GM12865 (cell line): ENCODE data around the gene HINFP.

ENCODE experiments used
- DNase-seq: peaks from one replicate; pipeline ENCODE4 v3.0.0; 2010; ENCODE audit warnings: low read depth
- H3K4me3 ChIP-seq: 2 replicates; pipeline ENCODE4 v1.5.1; 2011; ENCODE audit warnings: mild to moderate bottlenecking, low read depth, low read length, control low read depth
- CTCF ChIP-seq: IDR thresholded peaks from 2 replicates; pipeline ENCODE4 v1.5.1; 2011; ENCODE audit warnings: low read length, control low read depth, low read depth, inconsistent platforms; ENCODE audit not compliant: insufficient read depth; ENCODE audit errors: missing control alignments

The HINFP gene

GRCh38 chr11:119121008-119121810 lies at the start of gene HINFP:
Gene HINFP, plus strand, starts transcription at chr11:119121580. Its CDS starts 5,365 bp downstream, at chr11:119126945.
- H3K4me3 ChIP-seq = peak within 1 kb of the TSS; percentile 96
- DNase-seq = peak; percentile 100
- TF ChIP-seq CTCF = no peak

GRCh38 chr11:119077839-119078238 lies 43.5 kb upstream of the HINFP start:
- no peak overlapping the region for H3K4me3 ChIP-seq
- no peak for TF ChIP-seq CTCF
- DNase-seq = no peak

GRCh38 chr11:119078675-119079420 lies 42.5 kb upstream of the HINFP start:
- no peak overlapping the region for H3K4me3 ChIP-seq
- no peak for TF ChIP-seq CTCF
- DNase-seq = no peak

GRCh38 chr11:119081682-119082260 lies 39.6 kb upstream of the HINFP start:
- DNase-seq = no peak
- no peak overlapping the region for H3K4me3 ChIP-seq
- no peak for TF ChIP-seq CTCF

GRCh38 chr11:119084663-119085436 lies 36.5 kb upstream of the HINFP start, which contains the start of gene HMBS:
Gene HMBS, plus strand, starts transcription at chr11:119084881. Its CDS starts 153 bp downstream, at chr11:119085034.
- no peak for TF ChIP-seq CTCF
- DNase-seq = peak; percentile 93
- peak within 1 kb of the TSS; percentile 94 for H3K4me3 ChIP-seq

GRCh38 chr11:119085437-119085847 lies 35.9 kb upstream of the HINFP start:
- no peak for TF ChIP-seq CTCF
- DNase-seq = no peak
- H3K4me3 ChIP-seq = peak overlapping the region; percentile 94
